ENCODE results near the gene TINAGL1.

- no peak for TF ChIP-seq POLR2A (IDR thresholded peaks at IDR 0.05; ENCODE audit: low read depth)
- no peak for TF ChIP-seq CTCF (IDR thresholded peaks at IDR 0.05)
- no peak for TF ChIP-seq EP300 (IDR thresholded peaks at IDR 0.05)
Measured at GRCh38 chr1:31625561-31626222, 49.4 kb downstream of the TINAGL1 start.

Measured in esophagus muscularis mucosa (tissue), 4 donors.